Neural cell (in vitro differentiated cells): ENCODE results near the gene TYRO3.

Experiments
- EZH2 ChIP-seq: fragments of 200-600, 300-800 bp; shearing (Covaris generic), sonication (generic); IDR thresholded peaks from 2 replicates; pipeline ENCODE4 v1.6.1; 2014; ENCODE audit warnings: antibody characterized with exemption, low read length, borderline replicate concordance, mild to moderate bottlenecking; ENCODE audit not compliant: insufficient read depth, poor library complexity, severe bottlenecking
- POLR2AphosphoS5 ChIP-seq: IDR thresholded peaks from 2 replicates; pipeline ENCODE4 v1.6.1; 2012

- TF ChIP-seq EZH2 (no peak), POLR2AphosphoS5 (no peak)
Observed at GRCh38 chr15:41620536-41621199, 61.7 kb downstream of the TYRO3 start.
